Ovary (tissue), 9 donors: ENCODE results near the gene MIS12. TPM values are rescaled to one million over a fixed set of nuclear protein-coding genes. Genes with fewer than 3 reads are reported as not detected.

ENCODE experiments used
- DNase-seq, 5 donors: peaks; one replicate each; pipeline ENCODE4 v3.0.0-alpha.2; 2019 to 2020
- H3K27ac ChIP-seq, 2 donors: fragments of 200-600 bp; one replicate each; pipeline versions ENCODE4 v1.5.1 to v1.8.0; 2019 to 2022
- H3K27me3 ChIP-seq: fragments of 200-600 bp; one replicate; pipeline ENCODE4 v1.8.0; 2022
- H3K36me3 ChIP-seq: fragments of 200-600 bp; sonication (generic); one replicate; pipeline ENCODE4 v1.5.1; 2019
- H3K4me1 ChIP-seq: one replicate; pipeline ENCODE4 v1.8.1; 2013; ENCODE audit warnings: mild to moderate bottlenecking, moderate library complexity; ENCODE audit not compliant: insufficient read depth
- H3K4me3 ChIP-seq: fragments of 200-600 bp; sonication (generic); one replicate; pipeline ENCODE4 v1.5.1; 2017
- H3K9me3 ChIP-seq, 2 donors: fragments of 200-600 bp in 1 of 2; sonication (generic) in 1 of 2; one replicate each; pipeline versions ENCODE4 v1.5.1 to v1.8.1; 2013 to 2019; ENCODE audit warnings: mild to moderate bottlenecking in 1 of 2, moderate library complexity in 1 of 2
- CTCF ChIP-seq, 3 donors: fragments of 450-650 bp in 2 of 3; fragments of 200-600 bp in 1 of 3; IDR thresholded peaks; one replicate each; pipeline versions ENCODE4 v1.5.1 to v1.8.0; 2016 to 2022; ENCODE audit warnings: antibody characterized with exemption in 3 of 3, mild to moderate bottlenecking in 1 of 3
- EP300 ChIP-seq: sonication (generic); formaldehyde crosslinking; IDR thresholded peaks from one replicate; pipeline ENCODE4 v1.6.1; 2017; ENCODE audit warnings: antibody characterized with exemption
- POLR2A ChIP-seq: fragments of 450-650 bp; IDR thresholded peaks from one replicate; pipeline ENCODE4 v1.6.1; 2017; ENCODE audit warnings: antibody characterized with exemption, mild to moderate bottlenecking, moderate library complexity
- WGBS, 3 donors: extraction: QIAGEN DNeasy Blood & Tissue Kit in 1 of 3; methylation state at CpG; one replicate each; pipeline versions ENCODE4 v1.1.5 to v1.1.7; 2013 to 2017; 5-methylcytosine and 5-hydroxymethylcytosine counted together
- intact Hi-C, 4 donors: fragments of 100-400 bp; cut with DNase I; formaldehyde crosslinking; loops; one replicate each; pipeline versions ENCODE4 v1.11.0 to v1.15.1; 2022 to 2023
- polyA plus RNA-seq, 2 donors: library from polyadenylated mRNA; stranded (reverse); fragments of 200-250 nt in 1 of 2; fragments of 350-450 nt in 1 of 2; fragmentation: Illumina TruSeq in 1 of 2; extraction: RNeasy Lipid Tissue Mini Kit (QIAGEN cat#74804) in 1 of 2; gene quantifications; one replicate each; pipeline ENCODE4 v1.2.3, GENCODE V29; 2013 to 2014
- total RNA-seq, 7 donors: library from RNA; depleted of rRNA in 2 of 7; stranded (reverse); fragments of >200 nt in 2 of 7; fragmentation: NEBNext Ultra II Directional in 3 of 7; extraction: Animal tissue kit (Norgen Biotek cat#: 25700) in 3 of 7; gene quantifications; one replicate each; pipeline versions ENCODE4 v1.1.0 to v1.2.4, GENCODE V29; 2016 to 2023
- donor health status: DM: no; HTN: no; CAD: no; lungs with moderate emphysema.
- donor health status: DM: no; HTN: no; CAD: no.
- donor health status: Bipolar disorder and iron deficiency.
- donor health status: DM: yes; HTN: yes; CAD: no.
- donor health status: DM: no; HTN: no; CAD: no.
- donor health status: DM: yes; HTN: yes; CAD: no.

MIS12 gene
- total and polyA plus RNA-seq, 9 donors: 9.3 to 19.8 (median 15.7) TPM

GRCh38 chr17:5513628-5514027, 27.3 kb downstream of the MIS12 start:
- no peak for DNase-seq
- no peak overlapping the region for H3K27ac ChIP-seq
- no peaks in the 10 kb centered on the region for H3K4me1 ChIP-seq
- no peak for TF ChIP-seq CTCF (IDR thresholded peaks at IDR 0.05)
- no peak for TF ChIP-seq POLR2A
- no peak for TF ChIP-seq EP300
- WGBS, 3 donors: 72 to 77% (median 75%) methylated on average over 7 of the region's 7 CpGs
- H3K27me3 ChIP-seq: no peaks in the 10 kb centered on the region
- no peaks in the 10 kb centered on the region for H3K9me3 ChIP-seq
- no peaks in the 10 kb centered on the region for H3K36me3 ChIP-seq
- intact Hi-C loops: no loop called here
- H3K4me3 ChIP-seq: no peak overlapping the region

- Histone ChIP-seq H3K4me3 (no peak overlapping the region), H3K4me1 (no peaks in the 10 kb centered on the region), H3K27ac (no peak overlapping the region), H3K36me3 (no peaks in the 10 kb centered on the region), H3K9me3 (no peaks in the 10 kb centered on the region), H3K27me3 (no peaks in the 10 kb centered on the region)
- no peak for DNase-seq
- no peak for TF ChIP-seq EP300
- TF ChIP-seq CTCF (IDR thresholded peaks at IDR 0.05): no peak
- TF ChIP-seq POLR2A: no peak
- intact Hi-C loops: no loop called here
- WGBS, 3 donors: 91 to 92% (median 91%) methylated on average over 10 of the region's 10 CpGs
Observed at GRCh38 chr17:5514976-5515375, 28.6 kb downstream of the MIS12 start.

GRCh38 chr17:5516060-5516792, 29.9 kb downstream of the MIS12 start:
- DNase-seq: no peak
- WGBS, 3 donors: 20 to 33% (median 31%) methylated on average over 5 of the region's 5 CpGs
- intact Hi-C loops: no loop called here

GRCh38 chr17:5522476-5522875, 36.1 kb downstream of the MIS12 start:
- no peak for DNase-seq
- 88 to 98% (median 89%) methylated on average over 1 of the region's 1 CpG for WGBS, 3 donors
- H3K36me3 ChIP-seq: no peaks in the 10 kb centered on the region

More at GRCh38 chr17:5516060-5516792, 29.9 kb downstream of the MIS12 start:
- no peak for TF ChIP-seq POLR2A
- no peak overlapping the region for H3K27ac ChIP-seq
- no peaks in the 10 kb centered on the region for H3K36me3 ChIP-seq
- H3K27me3 ChIP-seq: no peaks in the 10 kb centered on the region
- no peak overlapping the region for H3K4me3 ChIP-seq
- no peaks in the 10 kb centered on the region for H3K9me3 ChIP-seq
- no peaks in the 10 kb centered on the region for H3K4me1 ChIP-seq

GRCh38 chr17:5523249-5523648, 36.9 kb downstream of the MIS12 start:
- intact Hi-C loops: no loop called here

More at GRCh38 chr17:5522476-5522875, 36.1 kb downstream of the MIS12 start:
- Histone ChIP-seq H3K9me3 (no peaks in the 10 kb centered on the region), H3K27me3 (no peaks in the 10 kb centered on the region), H3K4me3 (no peak overlapping the region), H3K4me1 (no peaks in the 10 kb centered on the region), H3K27ac (no peak overlapping the region)
- intact Hi-C loops: no loop called here
- TF ChIP-seq POLR2A (no peak), EP300 (no peak)

More at GRCh38 chr17:5523249-5523648, 36.9 kb downstream of the MIS12 start:
- Histone ChIP-seq H3K27ac (no peak overlapping the region), H3K9me3 (no peaks in the 10 kb centered on the region), H3K4me3 (no peak overlapping the region), H3K4me1 (no peaks in the 10 kb centered on the region), H3K36me3 (no peaks in the 10 kb centered on the region), H3K27me3 (no peaks in the 10 kb centered on the region)
- 76 to 81% (median 76%) methylated on average over 5 of the region's 5 CpGs for WGBS, 3 donors
- TF ChIP-seq POLR2A (no peak), EP300 (no peak), CTCF (IDR thresholded peaks at IDR 0.05) (no peak)
- no peak for DNase-seq
